ENCODE data around the gene NDUFS8. TPM values are rescaled to one million over a fixed set of nuclear protein-coding genes. Genes with fewer than 3 reads are reported as not detected.

The NDUFS8 gene
- total and polyA plus RNA-seq, 2 donors (not counting 1 experiment from before 2014, with no cell fraction given) = 73.9 to 84.6 TPM

DNA sequence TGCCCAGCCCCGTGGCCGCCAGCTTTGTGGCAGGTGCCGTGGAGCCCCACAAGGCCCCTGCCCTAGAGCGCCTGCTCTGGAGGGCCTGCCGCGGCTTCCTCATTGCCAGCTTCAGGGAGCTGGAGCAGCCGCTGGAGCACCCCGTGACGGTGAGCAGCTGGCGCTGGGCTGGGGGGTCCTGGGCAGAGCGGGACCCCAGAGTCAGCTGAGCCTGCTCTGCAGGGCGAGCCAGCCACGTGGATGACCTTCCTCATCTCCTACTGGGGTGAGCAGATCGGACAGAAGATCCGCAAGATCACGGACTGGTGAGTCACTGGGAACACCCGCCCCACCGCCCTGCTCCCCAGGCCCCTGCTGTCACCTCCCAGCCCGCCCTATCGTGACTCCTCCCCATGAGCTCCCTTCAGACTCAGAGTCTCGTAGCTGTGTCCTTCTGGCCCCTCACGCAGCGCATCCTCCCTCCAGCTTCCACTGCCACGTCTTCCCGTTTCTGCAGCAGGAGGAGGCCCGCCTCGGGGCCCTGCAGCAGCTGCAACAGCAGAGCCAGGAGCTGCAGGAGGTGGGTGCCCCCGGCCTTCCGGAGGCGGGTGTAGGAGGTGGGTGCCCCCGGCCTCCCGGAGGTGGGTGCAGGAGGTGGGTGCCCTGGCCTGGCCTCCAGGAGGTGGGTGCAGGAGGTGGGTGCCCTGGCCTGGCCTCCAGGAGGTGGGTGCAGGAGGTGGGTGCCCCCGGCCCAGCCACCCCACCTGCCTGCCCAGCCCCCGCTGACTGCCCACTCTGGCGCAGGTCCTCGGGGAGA is 13.1 kb downstream of the NDUFS8 start:
- H3K9me3 Mint-ChIP-seq (ENCODE audit: insufficient read depth) = no peaks in the 10 kb centered on the region
- peaks cover 20% of the 10 kb centered on the region for H3K4me1 Mint-ChIP-seq
- ChIA-PET POLR2A (no interaction called here), CTCF (no interaction called here)
- H3K27me3 Mint-ChIP-seq = no peaks in the 10 kb centered on the region
- no peaks in the 10 kb centered on the region for H3K27me3 ChIP-seq (replicated peaks in 1 of 4; ENCODE audit: control extremely low read depth in 1 of 4, control insufficient read depth in 3 of 4, insufficient read depth in 4 of 4, low read length in 3 of 4)
- no peak overlapping the region for H3K4me3 ChIP-seq (ENCODE audit: control extremely low read depth in 1 of 5, extremely low read depth in 1 of 5, insufficient read depth in 1 of 5, low read depth in 2 of 5, low read length in 4 of 5)
- no peak for TF ChIP-seq EZH2 (IDR thresholded peaks at IDR 0.05; ENCODE audit: borderline replicate concordance, insufficient read depth, low read depth, low read length, poor library complexity, severe bottlenecking)
- TF ChIP-seq, protein P1, sequence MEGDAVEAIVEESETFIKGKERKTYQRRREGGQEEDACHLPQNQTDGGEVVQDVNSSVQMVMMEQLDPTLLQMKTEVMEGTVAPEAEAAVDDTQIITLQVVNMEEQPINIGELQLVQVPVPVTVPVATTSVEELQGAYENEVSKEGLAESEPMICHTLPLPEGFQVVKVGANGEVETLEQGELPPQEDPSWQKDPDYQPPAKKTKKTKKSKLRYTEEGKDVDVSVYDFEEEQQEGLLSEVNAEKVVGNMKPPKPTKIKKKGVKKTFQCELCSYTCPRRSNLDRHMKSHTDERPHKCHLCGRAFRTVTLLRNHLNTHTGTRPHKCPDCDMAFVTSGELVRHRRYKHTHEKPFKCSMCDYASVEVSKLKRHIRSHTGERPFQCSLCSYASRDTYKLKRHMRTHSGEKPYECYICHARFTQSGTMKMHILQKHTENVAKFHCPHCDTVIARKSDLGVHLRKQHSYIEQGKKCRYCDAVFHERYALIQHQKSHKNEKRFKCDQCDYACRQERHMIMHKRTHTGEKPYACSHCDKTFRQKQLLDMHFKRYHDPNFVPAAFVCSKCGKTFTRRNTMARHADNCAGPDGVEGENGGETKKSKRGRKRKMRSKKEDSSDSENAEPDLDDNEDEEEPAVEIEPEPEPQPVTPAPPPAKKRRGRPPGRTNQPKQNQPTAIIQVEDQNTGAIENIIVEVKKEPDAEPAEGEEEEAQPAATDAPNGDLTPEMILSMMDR (IDR thresholded peaks at IDR 0.05) = no peak
- no peak overlapping the region for H3K4me3 Mint-ChIP-seq
- 94% methylated on average over 31 of the region's 36 CpGs for WGBS (ENCODE audit: insufficient coverage)
- intact Hi-C loops (cut with micrococcal nuclease) = no loop called here
- H3K4me2 ChIP-seq (replicated peaks; ENCODE audit: low read depth, low read length, poor library complexity, severe bottlenecking) = no peak overlapping the region
- no peak overlapping the region for H3K9ac ChIP-seq (ENCODE audit: low read length)
- peaks cover 18 to 31% of the 10 kb centered on the region in 2 donors for H3K4me1 ChIP-seq (ENCODE audit: control insufficient read depth in 2 of 2, insufficient read depth in 2 of 2, low read length in 2 of 2)
- peaks cover 33% of the 10 kb centered on the region for H4K20me1 ChIP-seq (ENCODE audit: control insufficient read depth, insufficient read depth, low read length, poor library complexity, severe bottlenecking)
- H3K27ac Mint-ChIP-seq = no peak overlapping the region
- no peaks in the 10 kb centered on the region for H3K9me3 ChIP-seq (ENCODE audit: control extremely low read depth in 1 of 3, control insufficient read depth in 2 of 3, insufficient read depth in 1 of 3, low read length in 2 of 3)
- no peak overlapping the region for H3K27ac ChIP-seq (ENCODE audit: low read length in 2 of 2)
- H3K79me2 ChIP-seq (ENCODE audit: control insufficient read depth, insufficient read depth, low read length) = peaks cover 33% of the 10 kb centered on the region
- ATAC-seq (ENCODE audit: low read depth) (no peak), DNase-seq (no peak)
- peaks cover 0 to 45% of the 10 kb centered on the region in 2 experiments for H3K36me3 ChIP-seq (replicated peaks in 1 of 2; ENCODE audit: control extremely low read depth in 1 of 2, control insufficient read depth in 1 of 2, extremely low read depth in 1 of 2, insufficient read depth in 2 of 2, low read length in 1 of 2)
- H2AFZ ChIP-seq (ENCODE audit: insufficient read depth, low read depth, low read length, poor library complexity, severe bottlenecking) = no peak overlapping the region

DNA sequence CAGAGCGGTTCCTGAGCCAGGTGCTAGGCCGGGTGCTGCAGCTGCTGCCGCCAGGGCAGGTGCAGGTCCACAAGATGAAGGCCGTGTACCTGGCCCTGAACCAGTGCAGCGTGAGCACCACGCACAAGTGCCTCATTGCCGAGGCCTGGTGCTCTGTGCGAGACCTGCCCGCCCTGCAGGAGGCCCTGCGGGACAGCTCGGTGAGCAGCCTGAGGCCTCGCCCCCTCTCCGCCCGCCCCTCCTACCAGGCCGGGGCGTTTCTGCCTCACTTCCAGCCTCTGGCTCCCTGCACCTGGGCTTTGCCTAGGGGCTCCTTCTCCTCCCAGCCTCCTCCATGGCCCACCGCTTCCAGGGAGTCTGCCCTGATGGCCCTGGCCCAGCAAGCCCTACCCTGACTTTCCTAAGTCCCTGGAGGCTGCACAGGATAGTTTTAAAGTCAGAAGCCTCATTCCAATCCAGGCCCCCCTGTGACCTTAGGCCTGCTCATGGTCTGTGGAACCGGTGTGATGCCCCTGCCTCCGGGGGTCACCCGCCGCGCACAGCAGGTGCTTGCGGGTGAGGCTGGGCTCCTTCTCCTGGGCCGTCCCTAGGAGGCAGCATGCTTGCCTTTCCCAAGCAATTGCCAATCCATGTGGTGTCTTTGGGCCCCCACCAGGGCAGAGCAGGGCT is 13.8 kb downstream of the NDUFS8 start:
- Histone ChIP-seq H3K4me1 (ENCODE audit: control insufficient read depth in 2 of 2, insufficient read depth in 2 of 2, low read length in 2 of 2) (peaks cover 18 to 25% of the 10 kb centered on the region in 2 donors), H3K27ac (ENCODE audit: low read length in 2 of 2) (no peak overlapping the region), H3K4me3 (ENCODE audit: control extremely low read depth in 1 of 5, extremely low read depth in 1 of 5, insufficient read depth in 1 of 5, low read depth in 2 of 5, low read length in 4 of 5) (no peak overlapping the region), H3K36me3 (replicated peaks in 1 of 2; ENCODE audit: control extremely low read depth in 1 of 2, control insufficient read depth in 1 of 2, extremely low read depth in 1 of 2, insufficient read depth in 2 of 2, low read length in 1 of 2) (peaks cover 0 to 52% of the 10 kb centered on the region in 2 experiments), H3K4me2 (replicated peaks; ENCODE audit: low read depth, low read length, poor library complexity, severe bottlenecking) (no peak overlapping the region), H3K27me3 (replicated peaks in 1 of 4; ENCODE audit: control extremely low read depth in 1 of 4, control insufficient read depth in 3 of 4, insufficient read depth in 4 of 4, low read length in 3 of 4) (no peaks in the 10 kb centered on the region), H3K79me2 (ENCODE audit: control insufficient read depth, insufficient read depth, low read length) (peaks cover 26% of the 10 kb centered on the region), H3K9ac (ENCODE audit: low read length) (no peak overlapping the region), H4K20me1 (ENCODE audit: control insufficient read depth, insufficient read depth, low read length, poor library complexity, severe bottlenecking) (peaks cover 33% of the 10 kb centered on the region), H3K9me3 (ENCODE audit: control extremely low read depth in 1 of 3, control insufficient read depth in 2 of 3, insufficient read depth in 1 of 3, low read length in 2 of 3) (no peaks in the 10 kb centered on the region), H2AFZ (ENCODE audit: insufficient read depth, low read depth, low read length, poor library complexity, severe bottlenecking) (no peak overlapping the region)
- ChIA-PET POLR2A (no interaction called here), CTCF (no interaction called here)
- peak; percentile 10 for DNase-seq
- WGBS (ENCODE audit: insufficient coverage) = 95% methylated on average over 22 of the region's 24 CpGs
- TF ChIP-seq, protein P1 (IDR thresholded peaks at IDR 0.05) = no peak
- no peak for TF ChIP-seq EZH2 (IDR thresholded peaks at IDR 0.05; ENCODE audit: borderline replicate concordance, insufficient read depth, low read depth, low read length, poor library complexity, severe bottlenecking)
- Mint-ChIP-seq H3K27ac (no peak overlapping the region), H3K4me1 (peaks cover 19% of the 10 kb centered on the region), H3K9me3 (ENCODE audit: insufficient read depth) (no peaks in the 10 kb centered on the region), H3K27me3 (no peaks in the 10 kb centered on the region), H3K4me3 (no peak overlapping the region)
- ATAC-seq (ENCODE audit: low read depth) = no peak
- intact Hi-C loops (cut with micrococcal nuclease) = no loop called here

Measured in B cell (primary cell).